NCI-H2171 treated with DMSO at 0.1 percent for 48 hours (cell line): Measurements from ENCODE around the gene BMAL1.
"Not testable (repeated sequence)": the region's sequence is repeated elsewhere in the genome, so short reads cannot be mapped to it uniquely, and the experiment has no call there.

Source experiments
- DNase-seq: peaks from one replicate; lab custom pipeline; 2025; lab: John Stamatoyannopoulos, UW

BMAL1 gene

GRCh38 chr11:13277768-13278608 is at the start of gene BMAL1:
BMAL1 (plus strand) TSS chr11:13277790; CDS start chr11:13354309, 76,519 bp downstream.
- no peak for DNase-seq

GRCh38 chr11:13228572-13228971 is 49.0 kb upstream of the BMAL1 start:
- no peak for DNase-seq

DNA sequence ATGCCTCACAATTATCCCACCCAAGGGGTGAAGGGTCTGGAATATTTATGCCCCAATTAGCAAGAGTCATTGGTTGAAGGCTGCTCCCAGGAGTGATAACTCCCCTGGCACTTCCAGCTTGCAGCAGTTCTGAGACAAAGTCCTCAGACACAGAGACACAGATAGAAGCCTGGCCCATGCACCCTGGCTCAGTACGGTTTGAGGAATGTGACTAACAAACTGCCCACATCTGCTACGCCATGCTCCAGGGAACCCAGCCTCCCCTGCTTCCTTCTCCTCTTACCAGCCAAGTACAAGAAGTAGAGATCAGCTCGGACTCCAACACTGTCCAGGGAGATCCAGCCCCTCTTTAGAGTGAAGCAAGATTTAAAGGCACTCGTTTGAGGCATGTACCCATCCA is 48.5 kb upstream of the BMAL1 start:
- DNase-seq: no peak

- no peak for DNase-seq
Measured at GRCh38 chr11:13229711-13230318, 47.8 kb upstream of the BMAL1 start.

- peak; percentile 42 for DNase-seq
Measured at GRCh38 chr11:13233173-13233745, 44.3 kb upstream of the BMAL1 start.

GRCh38 chr11:13235895-13236294 is 41.7 kb upstream of the BMAL1 start:
- no peak for DNase-seq

DNA sequence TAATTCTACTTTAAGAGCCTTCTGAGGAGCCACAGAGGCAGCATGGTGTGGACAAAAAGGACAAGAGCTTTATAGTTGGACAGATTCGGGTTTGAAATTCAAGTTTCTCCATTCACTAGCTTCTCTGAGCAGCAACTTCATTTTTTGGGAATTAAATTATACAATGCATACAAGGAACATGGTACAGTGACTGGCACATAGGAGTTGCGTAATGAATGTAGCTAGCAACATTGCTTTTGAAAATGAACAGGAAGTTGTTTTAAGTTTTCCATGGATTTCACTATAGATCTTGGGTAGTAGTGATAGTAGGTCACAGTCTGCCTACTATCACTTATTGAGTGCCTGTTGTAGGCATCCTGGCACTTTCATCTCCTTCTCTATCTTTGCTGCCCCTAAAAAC is 41.0 kb upstream of the BMAL1 start:
- DNase-seq: no peak

DNA sequence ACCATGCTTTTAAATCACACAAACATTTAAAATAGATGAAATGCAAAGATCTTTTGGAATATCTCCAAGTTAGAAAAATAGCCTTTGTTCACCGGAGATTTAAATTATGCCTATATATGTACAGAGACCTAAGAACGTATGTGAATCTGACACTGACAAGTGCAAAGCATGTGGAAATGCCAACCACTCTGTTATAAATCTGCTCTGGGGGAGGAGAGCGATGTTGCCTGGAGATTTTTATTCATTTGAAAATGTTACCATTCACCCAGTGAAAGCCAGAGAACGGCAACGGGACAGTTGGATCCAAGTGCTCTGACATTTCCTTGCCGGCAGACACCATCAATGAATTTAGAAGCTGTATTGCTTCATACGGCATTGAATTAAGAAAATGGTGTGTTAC is 39.8 kb upstream of the BMAL1 start:
- no peak for DNase-seq

DNA sequence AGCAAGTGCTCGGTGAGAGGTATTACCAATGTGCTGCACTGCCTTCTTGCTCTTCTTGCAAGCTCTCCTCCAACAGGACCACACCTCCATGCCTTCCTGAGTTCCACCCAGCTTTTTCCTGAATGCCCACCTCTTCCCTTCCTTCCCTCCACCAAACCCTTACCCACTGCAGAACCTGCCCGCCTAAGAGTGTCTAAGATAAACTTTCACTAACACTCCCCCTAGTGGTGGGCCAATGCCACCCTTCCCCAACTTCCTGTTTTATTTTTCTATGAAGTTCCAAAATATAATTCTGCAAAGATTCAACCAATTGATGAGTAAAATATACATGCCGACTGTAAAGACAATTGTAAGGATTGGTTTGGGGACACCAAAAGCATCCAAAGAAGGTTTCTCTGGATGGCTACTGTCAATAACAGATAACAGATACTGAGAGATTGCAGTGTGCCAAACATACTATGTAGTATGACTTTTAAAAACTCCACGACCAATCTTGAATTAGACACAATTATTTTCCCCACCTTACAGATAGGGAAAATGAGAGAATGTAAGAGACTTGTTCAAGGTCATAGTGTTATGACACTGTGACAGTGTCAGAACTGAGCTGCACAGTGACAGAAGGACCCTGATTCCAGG is 38.6 kb upstream of the BMAL1 start:
- DNase-seq: peak; percentile 11

DNA sequence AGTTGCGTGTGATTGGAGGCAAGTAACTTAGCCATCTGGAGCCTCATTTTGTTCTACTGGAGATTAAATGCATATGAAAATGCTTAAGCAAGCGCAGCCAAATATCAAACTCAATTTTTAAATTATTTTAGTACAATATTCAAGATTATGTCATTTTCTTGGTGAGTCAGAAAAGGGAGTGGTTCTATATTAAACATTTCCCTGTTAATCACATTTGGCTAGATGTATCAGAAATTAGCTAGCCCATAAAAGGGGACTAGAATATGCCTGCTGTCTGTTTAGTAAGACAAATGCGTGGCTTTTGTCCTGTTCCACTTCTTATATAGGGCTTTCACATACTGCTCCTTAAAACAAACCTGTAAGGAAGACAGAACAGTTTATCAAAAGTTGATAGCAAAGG is 35.0 kb upstream of the BMAL1 start:
- no peak for DNase-seq

DNA sequence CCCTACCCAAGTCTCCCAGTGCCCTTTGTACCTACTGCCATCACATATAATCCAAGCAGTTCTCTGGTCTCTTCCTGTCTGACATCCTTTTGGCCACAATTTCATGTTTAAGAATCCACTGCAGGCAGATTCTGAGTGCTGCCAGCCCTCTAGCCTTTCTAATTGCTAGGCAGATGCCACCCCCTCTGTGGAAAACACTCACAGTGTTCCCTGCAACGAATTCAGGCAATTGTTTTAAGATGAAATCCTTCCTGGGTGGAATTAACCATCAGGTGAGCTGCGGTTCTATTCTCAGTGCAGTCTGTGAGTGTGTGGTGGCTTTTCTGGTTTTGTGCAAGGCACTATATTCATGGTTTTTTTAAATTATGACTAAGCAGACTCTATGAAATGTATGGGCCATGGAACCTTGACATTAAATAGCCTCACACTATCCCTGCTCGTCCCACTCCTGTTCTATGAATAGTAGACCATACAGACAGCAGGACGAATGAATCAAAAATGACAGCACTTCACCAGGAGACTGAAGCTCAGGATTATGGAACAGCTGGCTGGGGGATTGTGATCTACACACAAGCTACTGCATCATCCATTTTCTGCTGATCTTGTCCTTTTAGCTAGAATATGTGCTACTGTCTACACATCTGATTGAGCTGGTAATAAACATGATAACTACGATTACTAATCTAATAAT is 29.8 kb upstream of the BMAL1 start:
- DNase-seq: no peak

GRCh38 chr11:13249177-13249576 is 28.4 kb upstream of the BMAL1 start:
- DNase-seq: no peak

DNA sequence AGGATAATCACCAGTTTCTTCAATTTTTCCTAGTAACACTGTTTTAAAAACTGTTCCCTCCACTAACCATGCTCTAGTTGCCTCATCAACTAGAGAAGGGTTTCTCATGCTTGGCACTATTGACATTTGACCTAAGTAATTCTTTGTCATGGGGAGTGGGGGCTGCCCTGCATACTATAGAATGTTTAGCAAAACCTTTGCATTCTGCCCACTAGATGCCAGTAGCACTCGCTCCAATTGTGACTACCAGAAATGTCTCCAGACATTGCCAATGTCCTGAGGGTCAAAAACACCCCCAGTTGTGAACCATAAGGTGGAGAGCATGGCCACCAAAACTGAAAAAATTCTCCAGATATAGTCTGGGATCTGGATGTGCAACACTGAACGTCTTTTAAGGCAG is 27.6 kb upstream of the BMAL1 start:
- DNase-seq: no peak

- no peak for DNase-seq
Measured at GRCh38 chr11:13251966-13252365, 25.6 kb upstream of the BMAL1 start.

GRCh38 chr11:13252438-13252837 is 25.2 kb upstream of the BMAL1 start:
- no peak for DNase-seq

DNA sequence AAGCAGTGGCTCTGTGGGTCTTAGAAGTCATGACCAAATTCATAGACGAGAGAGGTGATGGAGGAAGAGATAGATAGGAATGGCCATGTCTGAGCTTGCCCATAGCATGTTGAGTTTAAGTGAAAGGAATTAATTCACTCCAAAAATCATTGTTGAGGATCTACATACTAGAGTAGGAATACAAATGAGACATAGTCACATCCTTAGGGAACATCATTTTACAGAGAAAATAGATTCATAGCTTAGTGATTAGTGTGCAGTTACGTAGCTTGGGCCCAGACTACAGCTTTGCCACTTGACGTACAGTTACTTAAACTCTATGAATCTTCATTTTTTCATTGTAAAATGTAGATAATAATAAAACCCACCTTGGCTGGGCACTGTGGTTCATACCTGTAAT is 21.4 kb upstream of the BMAL1 start:
- no peak for DNase-seq

DNA sequence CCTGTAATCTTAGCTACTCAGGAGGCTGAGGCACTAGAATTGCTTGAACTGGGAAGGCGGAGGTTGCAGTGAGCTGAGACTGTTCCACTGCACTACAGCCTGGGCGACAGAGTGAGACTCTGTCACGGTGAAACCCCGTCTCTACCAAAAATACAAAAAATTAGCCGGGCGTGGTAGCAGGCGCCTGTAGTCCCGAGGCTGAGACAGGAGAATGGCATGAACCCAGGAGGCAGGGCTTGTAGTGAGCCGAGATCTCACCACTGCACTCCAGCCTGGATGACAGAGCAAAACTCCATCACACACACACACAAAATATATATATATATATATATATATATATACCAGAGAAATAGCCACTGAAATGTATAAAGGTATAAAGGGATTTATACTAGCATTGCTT is 19.5 kb upstream of the BMAL1 start:
- DNase-seq: not testable (repeated sequence)

DNA sequence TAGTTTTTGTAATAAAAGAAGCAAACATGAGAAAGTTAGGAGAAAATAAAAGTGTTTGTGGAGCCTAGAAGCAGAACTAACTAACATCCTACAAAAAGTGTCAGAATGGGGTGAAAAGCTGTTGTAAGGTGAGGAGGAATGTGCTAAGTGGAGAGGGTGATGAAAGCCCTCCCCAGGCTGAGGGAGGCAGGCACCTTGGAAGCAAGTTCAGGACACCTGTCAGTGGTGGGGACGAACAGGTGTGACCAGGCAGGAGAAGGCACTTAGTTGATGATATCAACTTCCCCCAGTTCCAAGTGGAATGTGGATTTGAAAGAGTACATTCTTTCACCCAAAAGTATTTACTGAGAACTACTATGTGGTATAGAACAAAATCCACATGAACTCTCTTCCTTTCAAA is 18.7 kb upstream of the BMAL1 start:
- DNase-seq: no peak

DNA sequence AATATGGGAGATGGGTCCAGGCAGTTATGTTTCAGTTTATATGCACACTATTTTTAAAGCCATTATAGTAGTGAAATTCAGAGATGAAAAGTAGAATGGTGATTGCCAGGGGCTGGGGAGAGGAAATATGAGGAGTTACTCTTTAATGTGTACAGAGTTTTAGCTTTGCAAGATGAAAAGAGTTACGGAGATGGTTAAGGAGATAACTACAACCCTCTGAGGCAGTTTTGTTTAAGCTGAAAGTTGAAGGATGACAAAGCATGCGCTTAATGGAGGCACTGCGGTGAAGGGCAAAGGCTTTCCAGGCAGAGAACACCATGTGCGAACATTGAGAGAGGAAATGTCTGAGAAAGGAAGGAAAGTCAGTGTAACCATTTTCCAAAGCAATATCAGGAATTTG is 18.2 kb upstream of the BMAL1 start:
- no peak for DNase-seq

DNA sequence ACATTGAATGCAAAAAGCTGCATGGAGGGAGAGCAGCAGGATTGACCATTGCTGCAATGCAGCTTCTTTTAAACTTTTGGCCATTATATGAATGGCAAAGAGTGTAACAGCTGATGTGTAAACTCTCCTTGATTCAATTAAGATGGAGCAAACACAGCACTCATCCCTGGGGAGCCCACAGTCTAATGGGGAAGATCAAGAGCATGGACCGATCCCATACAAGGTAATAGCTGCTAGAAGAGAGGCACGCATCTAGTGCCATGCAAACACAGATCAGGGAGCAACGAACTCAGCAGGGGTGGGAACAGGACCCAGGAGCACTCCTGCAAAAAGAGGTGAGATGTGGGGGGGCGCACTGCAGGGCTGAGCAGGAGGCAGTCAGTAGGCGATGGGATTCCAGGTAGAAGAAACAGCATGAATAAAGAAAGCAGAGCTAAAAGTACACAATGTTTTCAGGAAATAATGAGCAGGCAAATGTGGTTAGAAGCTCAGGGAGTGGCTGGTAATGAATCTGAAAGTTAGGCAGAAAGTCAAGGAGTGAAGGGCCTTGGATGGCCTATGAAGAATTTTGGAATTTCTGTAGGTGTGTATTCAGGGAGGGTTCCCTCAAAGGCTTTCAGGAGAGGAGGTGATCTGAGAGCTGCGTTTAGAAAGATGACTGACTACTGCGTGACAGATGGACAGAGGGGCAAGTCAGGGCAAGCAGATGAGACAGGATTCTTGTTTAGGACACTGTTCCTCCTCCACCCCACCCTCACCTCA is 17.2 kb upstream of the BMAL1 start:
- DNase-seq: no peak

- DNase-seq: no peak
Measured at GRCh38 chr11:13260963-13261588, 16.5 kb upstream of the BMAL1 start.
